Heart right ventricle (tissue), 16 donors: Measurements from ENCODE around the gene FAM89B. TPM values are rescaled to one million over a fixed set of nuclear protein-coding genes. Genes with fewer than 3 reads are reported as not detected.
A peak's percentile ranks its signal among the peaks of the same experiment; 100 is the strongest.

Experiments used
- ATAC-seq, 8 donors: fragments of 200-7000 bp; cut with Tn5 transposase; one replicate each; pipeline ENCODE4 v1.9.1; 2020; ENCODE audit warnings: mild to moderate bottlenecking in 8 of 8, moderate library complexity in 8 of 8, moderate number of reproducible peaks in 1 of 8
- DNase-seq, 2 donors: peaks; one replicate each; pipeline ENCODE4 v3.0.0-alpha.2; 2020
- H3K27ac ChIP-seq, 10 donors: fragments of 200-600 bp; sonication (generic) in 2 of 10; one replicate each; pipeline versions ENCODE4 v1.5.0 to v1.8.0; 2020 to 2022; ENCODE audit warnings: mild to moderate bottlenecking in 3 of 10
- H3K27me3 ChIP-seq, 7 donors: fragments of 200-600 bp; one replicate each; pipeline ENCODE4 v1.8.0; 2021 to 2022; ENCODE audit warnings: mild to moderate bottlenecking in 2 of 7
- H3K36me3 ChIP-seq, 9 donors: fragments of 200-600 bp; sonication (generic) in 1 of 9; one replicate each; pipeline versions ENCODE4 v1.5.0 to v1.8.0; 2020 to 2022; ENCODE audit warnings: mild to moderate bottlenecking in 2 of 9
- H3K4me1 ChIP-seq, 9 donors: fragments of 200-600 bp; sonication (generic) in 1 of 9; one replicate each; pipeline versions ENCODE4 v1.5.0 to v1.8.0; 2020 to 2022; ENCODE audit warnings: mild to moderate bottlenecking in 4 of 9
- H3K4me3 ChIP-seq, 10 donors: fragments of 200-600 bp; sonication (generic) in 2 of 10; one replicate each; pipeline versions ENCODE4 v1.5.0 to v1.8.0; 2020 to 2022; ENCODE audit warnings: mild to moderate bottlenecking in 7 of 10, moderate library complexity in 2 of 10
- H3K9me3 ChIP-seq, 11 donors: fragments of 200-600 bp in 10 of 11; sonication (generic) in 2 of 11; one replicate each; pipeline versions ENCODE4 v1.5.0 to v1.8.0; 2013 to 2022; ENCODE audit warnings: mild to moderate bottlenecking in 2 of 11, control low read depth in 1 of 11, moderate library complexity in 1 of 11
- WGBS, 2 donors: extraction: QIAGEN DNeasy Blood & Tissue Kit; methylation state at CpG; one replicate each; pipeline ENCODE4 v1.1.7; 2013; ENCODE audit warnings: inconsistent platforms in 1 of 2; 5-methylcytosine and 5-hydroxymethylcytosine counted together
- intact Hi-C, 10 donors: fragments of 100-400 bp; cut with DNase I; formaldehyde crosslinking; loops; one replicate each; pipeline versions ENCODE4 v1.11.1 to v1.14.2; 2022
- polyA plus RNA-seq, 2 donors: library from polyadenylated mRNA; stranded (reverse); fragments of 200-250 nt; gene quantifications; one replicate each; pipeline ENCODE4 v1.2.3, GENCODE V29; 2013
- total RNA-seq, 10 donors: library from RNA; stranded (reverse); fragmentation: NEBNext Ultra II Directional in 3 of 10; extraction: Animal tissue kit (Norgen Biotek cat#: 25700) in 3 of 10; gene quantifications; one replicate each; pipeline versions ENCODE4 v1.2.1 to v1.2.4, GENCODE V29; 2021 to 2023
- TF ChIP-seq, protein P1 (sequence below), 9 donors: fragments of 200-600 bp; sonication (generic) in 2 of 9; IDR thresholded peaks; one replicate each; pipeline versions ENCODE4 v1.5.0 to v1.8.0; 2021 to 2022; ENCODE audit warnings: antibody characterized with exemption in 9 of 9, mild to moderate bottlenecking in 5 of 9, moderate library complexity in 1 of 9
- donor health status: Arrhythmogenic right ventricular cardiomyopathy.
- donor health status: ischemic (EF 13 %, LVEDD 7.1; RV severe dilation, severe dysfunction).
- donor health status: healthy with polysubstance abuse.
- donor health status: DM: no; HTN: yes; CAD: no.
- donor health status: DM: no; HTN: no; CAD: no.
- donor health status: ischemic (EF 25% LVEDD 6.9; RV normal size, moderate dysfunction).
- donor health status: ischemic (EF 25% LVEDD 5.7; RV mildly dilated, moderate dysfunction).
- donor health status: healthy.
- donor health status: DM: yes; HTN: yes; CAD: no.
- donor health status: Ischemic cardiomyopathy.
- donor health status: ischemic (EF 35%, LVEDD 5.7; RV mildly dilated, moderate dysfunction).
- donor health status: nonischemic (EF 11% LVEDD 7.7; RV severe dilation, severe dysfunction).
- donor health status: DM: yes; HTN: yes; CAD: no.
- donor health status: PGD.
- donor health status: ischemic (EF 29% LVEDD 5.4; RV normal size, mild dysfunction).
- donor health status: nonischemic (EF 23%, LVEDD 6.1; RV moderate dilation, normal function).

FAM89B gene
- total and polyA plus RNA-seq, 12 donors: 21.2 to 55.7 (median 33.8) TPM

DNA sequence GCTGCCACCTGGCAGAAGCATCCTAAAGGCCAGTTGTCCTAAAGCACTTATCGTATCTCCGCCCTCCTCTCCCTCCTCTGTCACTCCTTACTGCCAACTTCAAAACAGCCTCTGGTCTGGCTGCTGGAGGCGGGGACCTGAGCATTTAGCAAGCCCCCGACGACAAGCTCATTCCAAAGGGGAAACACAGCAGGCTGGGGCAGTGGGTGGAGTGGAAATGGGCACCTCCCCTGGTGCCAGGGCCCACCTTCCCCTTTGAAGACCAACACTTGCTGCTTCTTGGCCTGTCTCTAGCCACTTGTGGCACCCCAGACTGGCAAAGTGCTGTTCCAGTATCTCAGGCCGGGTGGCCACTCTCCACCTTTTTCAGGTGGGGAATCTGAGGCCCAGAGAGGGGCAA lies 38.1 kb downstream of the FAM89B start:
- intact Hi-C loops: loop anchor here in 4 of 10 donors (2.0 to 5.0 kb wide), 3 partner anchors 38 to 70 kb away; partner anchors contain the start of genes FAM89B (in 2 of the 4) and ZNRD2 (in 2 of the 4)
- DNase-seq (no peak), ATAC-seq (no peak)
- Histone ChIP-seq H3K4me3 (peak overlapping the region; percentile 14 to 99 (median 97)), H3K36me3 (peaks cover 0 to 66% (median 14%) of the 10 kb centered on the region in 9 donors), H3K4me1 (peaks cover 39 to 78% (median 66%) of the 10 kb centered on the region in 9 donors), H3K9me3 (no peaks in the 10 kb centered on the region), H3K27me3 (no peaks in the 10 kb centered on the region), H3K27ac (peak overlapping the region; percentile 71 to 100 (median 98))
- TF ChIP-seq, protein P1, sequence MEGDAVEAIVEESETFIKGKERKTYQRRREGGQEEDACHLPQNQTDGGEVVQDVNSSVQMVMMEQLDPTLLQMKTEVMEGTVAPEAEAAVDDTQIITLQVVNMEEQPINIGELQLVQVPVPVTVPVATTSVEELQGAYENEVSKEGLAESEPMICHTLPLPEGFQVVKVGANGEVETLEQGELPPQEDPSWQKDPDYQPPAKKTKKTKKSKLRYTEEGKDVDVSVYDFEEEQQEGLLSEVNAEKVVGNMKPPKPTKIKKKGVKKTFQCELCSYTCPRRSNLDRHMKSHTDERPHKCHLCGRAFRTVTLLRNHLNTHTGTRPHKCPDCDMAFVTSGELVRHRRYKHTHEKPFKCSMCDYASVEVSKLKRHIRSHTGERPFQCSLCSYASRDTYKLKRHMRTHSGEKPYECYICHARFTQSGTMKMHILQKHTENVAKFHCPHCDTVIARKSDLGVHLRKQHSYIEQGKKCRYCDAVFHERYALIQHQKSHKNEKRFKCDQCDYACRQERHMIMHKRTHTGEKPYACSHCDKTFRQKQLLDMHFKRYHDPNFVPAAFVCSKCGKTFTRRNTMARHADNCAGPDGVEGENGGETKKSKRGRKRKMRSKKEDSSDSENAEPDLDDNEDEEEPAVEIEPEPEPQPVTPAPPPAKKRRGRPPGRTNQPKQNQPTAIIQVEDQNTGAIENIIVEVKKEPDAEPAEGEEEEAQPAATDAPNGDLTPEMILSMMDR (IDR thresholded peaks at IDR 0.05): no peak
- WGBS, 2 donors: 47% methylated on average over 6 of the region's 6 CpGs

DNA sequence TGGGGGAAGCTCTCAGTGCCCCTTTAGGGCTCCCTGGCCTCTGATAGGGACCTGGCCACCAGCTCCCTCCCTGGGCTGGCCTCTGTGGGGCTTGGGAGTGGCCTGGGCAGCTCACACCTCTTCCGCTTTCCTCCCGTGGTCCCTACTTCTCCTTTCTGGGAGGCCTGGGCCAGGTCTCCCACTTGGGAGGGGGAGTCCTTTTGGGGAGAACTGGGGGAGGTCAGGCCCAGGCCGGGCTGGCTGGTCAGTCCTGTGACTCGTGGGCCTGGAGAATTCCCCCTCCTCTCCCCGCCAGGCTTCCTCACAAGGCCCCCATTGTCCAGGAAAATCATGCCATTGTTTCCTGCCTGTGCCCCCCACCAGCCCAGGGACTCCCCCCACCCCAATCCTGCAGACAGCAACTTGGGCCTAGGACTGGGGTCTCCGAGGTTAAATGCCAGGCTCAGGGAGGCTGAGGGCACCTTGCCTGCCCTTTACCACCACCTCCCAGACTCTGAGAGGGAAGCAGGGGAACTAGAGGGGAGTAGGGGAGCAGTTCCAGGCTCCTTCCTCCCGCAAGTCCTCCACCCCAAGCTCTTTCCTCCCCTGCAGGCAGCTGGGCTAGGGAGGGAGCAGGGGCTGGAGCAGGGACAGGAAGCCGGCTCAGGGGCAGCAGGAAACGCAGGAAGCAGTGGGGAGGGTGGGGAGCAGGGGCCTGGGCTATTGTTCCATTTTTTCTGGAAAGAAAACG lies 38.9 kb downstream of the FAM89B start:
- no peaks in the 10 kb centered on the region for H3K9me3 ChIP-seq
- H3K27me3 ChIP-seq: no peaks in the 10 kb centered on the region
- peaks cover 40 to 75% (median 66%) of the 10 kb centered on the region in 9 donors for H3K4me1 ChIP-seq
- intact Hi-C loops: loop anchor here in 4 of 10 donors (2.0 to 5.0 kb wide), 3 partner anchors 39 to 70 kb away; partner anchors contain the start of genes FAM89B (in 2 of the 4) and ZNRD2 (in 2 of the 4)
- peaks cover 0 to 58% (median 7%) of the 10 kb centered on the region in 9 donors for H3K36me3 ChIP-seq
- TF ChIP-seq, protein P1 (IDR thresholded peaks at IDR 0.05): no peak
- ATAC-seq: peak in 5 of 8 donors; percentile 3 to 26 (median 8)
- WGBS, 2 donors: 40% methylated on average over 10 of the region's 10 CpGs
- peak overlapping the region; percentile 14 to 99 (median 97) for H3K4me3 ChIP-seq
- peak overlapping the region; percentile 88 to 100 (median 98) for H3K27ac ChIP-seq
- DNase-seq: peak; percentile 70 to 81

DNA sequence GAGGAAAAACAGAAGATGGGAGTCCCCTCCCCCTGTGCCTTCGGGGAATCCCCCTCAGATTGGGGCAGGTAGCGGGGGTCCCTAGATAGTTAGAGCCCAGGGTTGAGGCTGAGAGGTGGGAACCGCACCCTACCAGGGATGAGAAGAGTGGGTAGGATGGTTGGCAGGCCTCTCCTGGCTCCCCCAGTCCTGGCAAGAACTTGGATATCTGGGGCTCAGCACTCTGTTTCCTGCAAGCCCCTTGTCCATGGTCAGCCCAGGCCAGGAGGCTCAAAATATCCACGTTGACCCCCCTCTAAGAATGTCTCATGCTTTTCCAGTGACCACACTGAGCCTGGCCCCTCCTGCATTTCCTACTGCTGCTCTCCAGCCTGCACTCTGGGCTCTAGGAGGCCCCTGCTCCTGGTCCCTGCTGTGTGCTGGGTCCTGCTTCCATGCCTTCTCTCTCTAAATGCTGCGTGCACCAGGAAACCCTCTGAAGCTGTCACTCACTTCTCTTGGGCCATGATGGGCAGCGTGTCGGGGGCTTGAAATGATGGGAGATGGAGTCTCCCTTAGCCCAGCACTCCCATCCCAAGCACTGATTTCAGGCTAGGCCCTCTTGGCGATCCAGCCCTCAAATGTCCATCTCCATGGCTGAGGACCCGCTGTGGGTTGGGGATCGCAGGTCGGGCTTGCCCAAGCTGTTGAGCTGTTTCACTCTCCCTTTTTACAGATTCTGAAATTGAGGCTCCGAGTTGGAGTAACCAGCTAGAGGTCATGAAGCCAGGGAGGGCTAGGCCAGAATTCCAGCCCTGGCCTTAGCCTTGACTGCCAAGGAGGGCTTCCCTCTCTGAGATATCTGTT lies 39.6 kb downstream of the FAM89B start:
- WGBS, 2 donors: 43 to 54% methylated on average over 12 of the region's 12 CpGs
- peak overlapping the region; percentile 51 to 99 (median 97) for H3K4me3 ChIP-seq
- H3K27ac ChIP-seq: peak overlapping the region; percentile 88 to 100 (median 98)
- TF ChIP-seq, protein P1 (IDR thresholded peaks at IDR 0.05): no peak
- no peaks in the 10 kb centered on the region for H3K27me3 ChIP-seq
- H3K4me1 ChIP-seq: peaks cover 43 to 76% (median 68%) of the 10 kb centered on the region in 9 donors
- ATAC-seq (no peak), DNase-seq (peak in 1 of 2 donors; percentile 44)
- peaks cover 0 to 53% (median 7%) of the 10 kb centered on the region in 9 donors for H3K36me3 ChIP-seq
- intact Hi-C loops: loop anchor here in 4 of 10 donors (2.0 to 5.0 kb wide), 3 partner anchors 40 to 71 kb away; partner anchors contain the start of genes FAM89B (in 2 of the 4) and ZNRD2 (in 2 of the 4)
- H3K9me3 ChIP-seq: no peaks in the 10 kb centered on the region

DNA sequence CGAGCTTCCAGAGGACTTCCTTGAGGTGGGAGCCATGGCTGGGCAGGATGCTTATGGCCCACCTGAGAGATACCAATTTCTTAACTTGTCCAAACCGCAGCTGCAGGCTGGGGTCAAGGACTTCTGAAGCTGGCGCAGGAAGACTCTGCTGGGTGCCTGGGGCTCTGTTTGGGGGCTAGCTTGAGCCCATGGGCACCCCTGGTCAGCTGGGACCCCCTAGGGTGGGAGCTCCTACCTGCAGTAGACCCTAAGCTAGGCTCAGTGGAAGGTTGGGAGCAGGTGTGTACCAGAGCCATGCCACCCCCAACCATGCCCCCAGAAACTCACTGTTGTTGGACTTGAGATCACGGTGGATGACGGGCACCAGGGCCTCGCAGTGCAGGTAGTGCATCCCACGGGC lies 40.4 kb downstream of the FAM89B start:
- H3K9me3 ChIP-seq: no peaks in the 10 kb centered on the region
- TF ChIP-seq, protein P1 (IDR thresholded peaks at IDR 0.05): no peak
- peak overlapping the region; percentile 88 to 100 (median 98) for H3K27ac ChIP-seq
- peaks cover 40 to 75% (median 68%) of the 10 kb centered on the region in 9 donors for H3K4me1 ChIP-seq
- no peak for ATAC-seq
- H3K4me3 ChIP-seq: peak overlapping the region; percentile 51 to 99 (median 97)
- H3K27me3 ChIP-seq: no peaks in the 10 kb centered on the region
- WGBS, 2 donors: 50 to 58% methylated on average over 7 of the region's 7 CpGs
- DNase-seq: no peak
- intact Hi-C loops: loop anchor here in 3 of 10 donors (5.0 kb wide), 2 partner anchors 40 to 70 kb away; partner anchors contain the start of genes FAM89B (in 2 of the 3) and ZNRD2 (in 2 of the 3)
- peaks cover 0 to 53% (median 7%) of the 10 kb centered on the region in 9 donors for H3K36me3 ChIP-seq
